Fibroblast of lung (primary cell): ENCODE results near the gene MIA2. TPM values are rescaled to one million over a fixed set of nuclear protein-coding genes. Genes with fewer than 3 reads are reported as not detected.

Source experiments
- DNase-seq, 2 donors: peaks; one replicate each; pipeline versions ENCODE4 v3.0.0 to v3.0.0-alpha.2; 2010; ENCODE audit warnings: low read depth in 2 of 2
- H2AFZ ChIP-seq: 2 replicates; pipeline ENCODE4 v1.5.1; 2012; ENCODE audit warnings: low read length, control low read depth, inconsistent platforms
- H3K27ac ChIP-seq: 2 replicates; pipeline ENCODE4 v1.5.1; 2011; ENCODE audit warnings: low read length, control low read depth; ENCODE audit not compliant: insufficient read depth
- H3K27me3 ChIP-seq: 2 replicates; pipeline ENCODE4 v1.5.1; 2011; ENCODE audit warnings: mild to moderate bottlenecking, low read length; ENCODE audit not compliant: control insufficient read depth, insufficient read depth
- H3K36me3 ChIP-seq: 2 replicates; pipeline ENCODE4 v1.5.1; 2011; ENCODE audit warnings: low read length; ENCODE audit not compliant: control insufficient read depth, insufficient read depth
- H3K4me1 ChIP-seq: 2 replicates; pipeline ENCODE4 v1.5.1; 2011; ENCODE audit warnings: low read length; ENCODE audit not compliant: control insufficient read depth, insufficient read depth; ENCODE audit errors: extremely low read depth
- H3K4me2 ChIP-seq: 2 replicates; pipeline ENCODE4 v1.5.1; 2011; ENCODE audit warnings: low read length, control low read depth; ENCODE audit not compliant: insufficient read depth; ENCODE audit errors: extremely low read depth
- H3K4me3 ChIP-seq, 4 experiments: fragments of 200-600 bp in 1 of 4; sonication (generic) in 1 of 4; replicated peaks in 1 of 4; 2 replicates each; pipeline ENCODE4 v1.5.1; 2011 to 2016; ENCODE audit warnings: low read length in 4 of 4, low read depth in 3 of 4, mild to moderate bottlenecking in 3 of 4, control low read depth in 2 of 4, inconsistent platforms in 1 of 4, mixed read lengths in 1 of 4; ENCODE audit not compliant: insufficient read depth in 1 of 4; ENCODE audit errors: control extremely low read depth in 1 of 4
- H3K79me2 ChIP-seq: 2 replicates; pipeline ENCODE4 v1.5.1; 2012; ENCODE audit warnings: mild to moderate bottlenecking, low read length, inconsistent platforms; ENCODE audit not compliant: control insufficient read depth, insufficient read depth
- H3K9ac ChIP-seq: 2 replicates; pipeline ENCODE4 v1.5.1; 2011; ENCODE audit warnings: mild to moderate bottlenecking, low read length, control low read depth; ENCODE audit not compliant: insufficient read depth
- H3K9me3 ChIP-seq: 2 replicates; pipeline ENCODE4 v1.5.1; 2012; ENCODE audit warnings: low read depth, low read length; ENCODE audit not compliant: control insufficient read depth, insufficient read depth
- H4K20me1 ChIP-seq: 2 replicates; pipeline ENCODE4 v1.5.1; 2011; ENCODE audit warnings: low read length; ENCODE audit not compliant: control insufficient read depth, insufficient read depth; ENCODE audit errors: extremely low read depth
- EZH2 ChIP-seq: IDR thresholded peaks from 2 replicates; pipeline ENCODE4 v1.5.1; 2012; ENCODE audit warnings: low read length, control low read depth, mild to moderate bottlenecking; ENCODE audit errors: missing control alignments
- polyA plus RNA-seq, 2 donors: library from polyadenylated mRNA; depleted of rRNA in 1 of 2; stranded (reverse) in 1 of 2; unstranded in 1 of 2; fragments of >200 nt; gene quantifications; 2 replicates each; pipeline ENCODE4 v1.2.1, GENCODE V29; 2011 to 2012; ENCODE audit warnings: missing spikeins in 1 of 2
- total RNA-seq: library from RNA; depleted of rRNA; stranded (reverse); fragments of >200 nt; gene quantifications from 2 replicates; pipeline ENCODE4 v1.2.1, GENCODE V29; 2014
- TF ChIP-seq, protein P1 (sequence below), 2 donors: IDR thresholded peaks in 1 of 2; conservative IDR thresholded peaks in 1 of 2; 1 replicate in 1 of 2; 2 replicates in 1 of 2; pipeline ENCODE4 v1.5.1; 2011 to 2012; ENCODE audit warnings: low read length in 2 of 2, control low read depth in 1 of 2, inconsistent platforms in 1 of 2, low read depth in 1 of 2, mild to moderate bottlenecking in 1 of 2

The MIA2 gene
- total and polyA plus RNA-seq, 2 donors (not counting 1 experiment from before 2014, with no cell fraction given) = 9.7 to 15.0 TPM

DNA sequence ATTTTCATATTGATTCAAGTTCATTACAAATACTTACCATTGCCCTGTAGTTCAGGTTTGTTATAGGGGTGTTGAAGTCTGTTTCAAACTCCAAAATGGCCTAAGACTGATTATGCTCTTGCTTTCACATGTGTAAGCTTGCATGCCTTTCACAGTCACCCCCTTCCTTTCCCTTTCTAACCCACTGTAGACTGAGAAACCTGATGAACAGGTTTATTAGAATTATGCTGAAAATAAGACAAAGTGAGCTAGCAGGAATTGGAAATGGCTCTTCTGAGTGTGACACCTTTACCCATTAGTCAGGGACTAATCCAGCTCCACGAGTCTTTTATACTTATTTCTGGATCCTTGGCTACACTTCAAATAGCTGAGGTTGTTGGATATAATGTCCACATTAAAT lies 159.6 kb downstream of the MIA2 start:
- H3K4me3 ChIP-seq = no peak overlapping the region
- no peaks in the 10 kb centered on the region for H3K27me3 ChIP-seq
- TF ChIP-seq, protein P1, sequence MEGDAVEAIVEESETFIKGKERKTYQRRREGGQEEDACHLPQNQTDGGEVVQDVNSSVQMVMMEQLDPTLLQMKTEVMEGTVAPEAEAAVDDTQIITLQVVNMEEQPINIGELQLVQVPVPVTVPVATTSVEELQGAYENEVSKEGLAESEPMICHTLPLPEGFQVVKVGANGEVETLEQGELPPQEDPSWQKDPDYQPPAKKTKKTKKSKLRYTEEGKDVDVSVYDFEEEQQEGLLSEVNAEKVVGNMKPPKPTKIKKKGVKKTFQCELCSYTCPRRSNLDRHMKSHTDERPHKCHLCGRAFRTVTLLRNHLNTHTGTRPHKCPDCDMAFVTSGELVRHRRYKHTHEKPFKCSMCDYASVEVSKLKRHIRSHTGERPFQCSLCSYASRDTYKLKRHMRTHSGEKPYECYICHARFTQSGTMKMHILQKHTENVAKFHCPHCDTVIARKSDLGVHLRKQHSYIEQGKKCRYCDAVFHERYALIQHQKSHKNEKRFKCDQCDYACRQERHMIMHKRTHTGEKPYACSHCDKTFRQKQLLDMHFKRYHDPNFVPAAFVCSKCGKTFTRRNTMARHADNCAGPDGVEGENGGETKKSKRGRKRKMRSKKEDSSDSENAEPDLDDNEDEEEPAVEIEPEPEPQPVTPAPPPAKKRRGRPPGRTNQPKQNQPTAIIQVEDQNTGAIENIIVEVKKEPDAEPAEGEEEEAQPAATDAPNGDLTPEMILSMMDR (conservative IDR thresholded peaks at IDR 0.05 in 1 of 2, IDR thresholded peaks at IDR 0.05 in 1 of 2; ENCODE audit: low read depth in 1 of 2, low read length in 2 of 2) = no peak
- TF ChIP-seq EZH2 = no peak
- no peak overlapping the region for H3K9ac ChIP-seq
- no peaks in the 10 kb centered on the region for H3K9me3 ChIP-seq
- H3K36me3 ChIP-seq = no peaks in the 10 kb centered on the region
- H3K79me2 ChIP-seq = no peaks in the 10 kb centered on the region
- H4K20me1 ChIP-seq = no peaks in the 10 kb centered on the region
- no peak for DNase-seq
- no peak overlapping the region for H3K27ac ChIP-seq
- H3K4me1 ChIP-seq = peaks cover 2% of the 10 kb centered on the region
- H2AFZ ChIP-seq = no peak overlapping the region
- H3K4me2 ChIP-seq = no peak overlapping the region

DNA sequence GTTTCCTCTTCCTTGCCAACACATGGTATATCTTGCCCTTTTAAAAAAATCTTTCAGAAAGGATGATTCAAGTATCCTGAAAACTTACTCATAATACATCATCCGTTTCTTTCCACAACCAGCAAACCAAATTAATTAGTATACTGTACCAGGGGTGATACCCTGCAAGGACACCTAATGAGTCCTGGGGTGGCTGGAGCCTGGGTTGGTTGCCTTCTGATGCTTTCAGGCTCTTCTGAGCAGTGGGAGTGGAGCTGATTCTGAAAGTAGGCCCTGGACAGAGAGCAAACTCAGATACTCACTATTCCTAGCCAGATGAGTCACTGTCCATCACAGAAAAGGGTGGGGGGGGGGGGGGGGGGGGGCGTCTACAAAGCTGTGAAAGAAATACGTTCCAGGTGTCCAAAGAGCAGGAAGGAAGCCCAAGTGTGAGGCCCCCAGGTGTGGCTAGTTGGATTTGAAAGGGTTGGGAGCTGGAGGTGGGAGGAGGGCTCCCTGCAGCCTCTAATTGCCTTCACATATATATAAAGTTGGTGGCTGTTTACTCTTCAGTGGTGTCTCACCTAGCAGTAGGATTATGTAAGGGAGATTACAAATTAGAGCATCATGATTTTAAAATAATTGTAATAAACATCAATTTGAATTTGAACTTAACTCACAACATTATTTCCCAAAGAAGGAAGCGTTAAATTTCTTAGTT lies 162.0 kb downstream of the MIA2 start:
- no peak overlapping the region for H3K4me2 ChIP-seq
- H3K79me2 ChIP-seq = no peaks in the 10 kb centered on the region
- no peaks in the 10 kb centered on the region for H4K20me1 ChIP-seq
- TF ChIP-seq, protein P1 (conservative IDR thresholded peaks at IDR 0.05 in 1 of 2, IDR thresholded peaks at IDR 0.05 in 1 of 2; ENCODE audit: low read depth in 1 of 2, low read length in 2 of 2) = no peak
- TF ChIP-seq EZH2 = no peak
- no peak overlapping the region for H3K9ac ChIP-seq
- no peaks in the 10 kb centered on the region for H3K9me3 ChIP-seq
- DNase-seq = peak in 1 of 2 donors; percentile 19
- no peak overlapping the region for H2AFZ ChIP-seq
- H3K27me3 ChIP-seq = no peaks in the 10 kb centered on the region
- no peak overlapping the region for H3K27ac ChIP-seq
- no peak overlapping the region for H3K4me3 ChIP-seq
- peaks cover 4% of the 10 kb centered on the region for H3K36me3 ChIP-seq
- H3K4me1 ChIP-seq = peaks cover 2% of the 10 kb centered on the region

DNA sequence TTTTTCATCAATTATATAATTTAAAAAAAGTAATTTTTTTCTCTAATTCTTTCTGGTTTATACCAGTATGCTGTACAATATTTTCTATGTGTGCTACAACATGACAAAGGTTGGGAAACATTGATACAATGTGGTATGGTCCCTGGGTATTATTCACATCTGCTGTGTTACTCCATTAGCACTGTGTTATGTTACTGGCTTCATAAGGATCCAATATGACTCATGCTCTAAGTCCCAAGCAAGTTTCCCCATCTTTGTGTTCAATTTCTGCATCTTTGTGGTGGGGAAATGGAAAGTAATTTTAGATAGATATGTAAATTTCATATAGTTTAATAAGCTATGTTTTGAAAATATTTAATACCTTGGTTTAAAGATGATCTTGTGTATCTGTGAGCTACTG lies 162.7 kb downstream of the MIA2 start:
- Histone ChIP-seq H3K79me2 (no peaks in the 10 kb centered on the region), H2AFZ (no peak overlapping the region), H3K4me3 (no peak overlapping the region), H3K4me1 (peaks cover 2% of the 10 kb centered on the region), H3K27me3 (no peaks in the 10 kb centered on the region), H3K4me2 (no peak overlapping the region), H3K9me3 (no peaks in the 10 kb centered on the region), H3K9ac (no peak overlapping the region), H3K36me3 (peaks cover 4% of the 10 kb centered on the region), H4K20me1 (no peaks in the 10 kb centered on the region), H3K27ac (no peak overlapping the region)
- no peak for TF ChIP-seq EZH2
- TF ChIP-seq, protein P1 (conservative IDR thresholded peaks at IDR 0.05 in 1 of 2, IDR thresholded peaks at IDR 0.05 in 1 of 2; ENCODE audit: low read depth in 1 of 2, low read length in 2 of 2) = no peak
- peak; percentile 20 to 39 for DNase-seq
